H1 (cell line): ENCODE results near the gene NUDT9. TPM values are rescaled to one million over a fixed set of nuclear protein-coding genes. Genes with fewer than 3 reads are reported as not detected.

Experiments
- CTCF ChIA-PET: fragments of 300-600 bp; sonication (Branson Sonifier 250); formaldehyde crosslinking; loops from one replicate; lab custom pipeline; 2021; ENCODE audit not compliant: partially characterized antibody; lab: Charles Lee
- POLR2A ChIA-PET: fragments of 300-600 bp; sonication (Branson Sonifier 250); formaldehyde crosslinking; loops from one replicate; lab custom pipeline; 2021; ENCODE audit warnings: inconsistent platforms; ENCODE audit not compliant: partially characterized antibody; lab: Charles Lee
- DNase-seq, 2 experiments: peaks; one replicate each; pipeline versions ENCODE4 v3.0.0 to v3.0.0-alpha.2; 2010 to 2022; ENCODE audit warnings: low spot score in 2 of 2, low read depth in 1 of 2, mixed read lengths in 1 of 2
- FAIRE-seq: peaks from 2 replicates; lab custom pipeline; 2011; peaks lifted over from hg19 to GRCh38; lab: Jason Lieb, UNC
- H2AFZ ChIP-seq: 2 replicates; pipeline ENCODE4 v1.8.1; 2012; ENCODE audit warnings: low read length, inconsistent platforms
- H2AK5ac ChIP-seq: 2 replicates; pipeline ENCODE4 v1.6.1; 2013; ENCODE audit warnings: low read depth, low read length
- H2BK120ac ChIP-seq: replicated peaks from 2 replicates; pipeline ENCODE3; 2013; ENCODE audit warnings: low read depth, low read length, inconsistent platforms
- H2BK12ac ChIP-seq: 2 replicates; pipeline ENCODE4 v1.6.1; 2013; ENCODE audit warnings: low read depth, low read length
- H2BK15ac ChIP-seq: 2 replicates; pipeline ENCODE4 v1.6.1; 2013; ENCODE audit warnings: low read length
- H2BK20ac ChIP-seq: 2 replicates; pipeline ENCODE4 v1.6.1; 2013; ENCODE audit warnings: low read length
- H2BK5ac ChIP-seq: 2 replicates; pipeline ENCODE4 v1.6.1; 2013; ENCODE audit warnings: low read depth, low read length
- H3K14ac ChIP-seq: 2 replicates; pipeline ENCODE4 v1.6.1; 2013; ENCODE audit warnings: inconsistent platforms; ENCODE audit not compliant: insufficient read length
- H3K18ac ChIP-seq: 2 replicates; pipeline ENCODE4 v1.6.1; 2013; ENCODE audit warnings: low read length; ENCODE audit errors: extremely low read depth
- H3K23ac ChIP-seq: 2 replicates; pipeline ENCODE4 v1.6.1; 2013; ENCODE audit warnings: inconsistent platforms; ENCODE audit not compliant: insufficient read length
- H3K23me2 ChIP-seq: 2 replicates; pipeline ENCODE4 v1.6.1; 2013; ENCODE audit warnings: low read depth, low read length
- H3K27ac ChIP-seq: 2 replicates; pipeline ENCODE4 v1.6.1; 2011; ENCODE audit warnings: low read depth, low read length, inconsistent platforms
- H3K27me3 ChIP-seq, 4 experiments: replicated peaks in 1 of 4; 1 replicate in 1 of 4; 2 replicates in 3 of 4; pipeline versions ENCODE4 v1.6.1 to v1.8.1; 2011 to 2013; ENCODE audit warnings: low read length in 3 of 4, mild to moderate bottlenecking in 3 of 4, inconsistent platforms in 2 of 4, mixed read lengths in 2 of 4, moderate library complexity in 1 of 4; ENCODE audit not compliant: control insufficient read depth in 3 of 4, insufficient read depth in 3 of 4; ENCODE audit errors: extremely low read depth in 1 of 4
- H3K36me3 ChIP-seq, 4 experiments: 2 replicates each; pipeline versions ENCODE4 v1.6.1 to v1.8.1; 2011 to 2013; ENCODE audit warnings: mild to moderate bottlenecking in 4 of 4, low read length in 3 of 4, moderate library complexity in 2 of 4, control low read depth in 1 of 4, inconsistent platforms in 1 of 4; ENCODE audit not compliant: insufficient read depth in 4 of 4, control insufficient read depth in 2 of 4
- H3K4ac ChIP-seq: replicated peaks from 2 replicates; pipeline ENCODE3; 2013; ENCODE audit warnings: low read length, low read depth, mixed read lengths, inconsistent platforms; ENCODE audit not compliant: insufficient read length
- H3K4me1 ChIP-seq, 4 experiments: replicated peaks in 1 of 4; 1 replicate in 1 of 4; 2 replicates in 3 of 4; pipeline versions ENCODE4 v1.6.1 to v1.8.1; 2011 to 2013; ENCODE audit warnings: low read length in 3 of 4, inconsistent platforms in 2 of 4, mixed read lengths in 1 of 4; ENCODE audit not compliant: insufficient read depth in 4 of 4, control insufficient read depth in 3 of 4
- H3K4me2 ChIP-seq, 2 experiments: 2 replicates each; pipeline versions ENCODE4 v1.6.1 to v1.8.1; 2011 to 2013; ENCODE audit warnings: low read depth in 2 of 2, low read length in 2 of 2, control low read depth in 1 of 2, inconsistent platforms in 1 of 2, mild to moderate bottlenecking in 1 of 2; ENCODE audit not compliant: insufficient read depth in 1 of 2
- H3K4me3 ChIP-seq, 4 experiments: fragments of 200-600, 300-600 bp in 1 of 4; sonication (generic), shearing (Covaris generic), sonication (Bioruptor Twin) in 1 of 4; 2 replicates each; pipeline versions ENCODE4 v1.5.1 to v1.8.1; 2011 to 2016; ENCODE audit warnings: low read length in 4 of 4, low read depth in 3 of 4, control low read depth in 2 of 4, inconsistent platforms in 2 of 4, mild to moderate bottlenecking in 2 of 4, mixed read lengths in 1 of 4, moderate library complexity in 1 of 4; ENCODE audit not compliant: insufficient read depth in 2 of 4; ENCODE audit errors: extremely low read depth in 1 of 4
- H3K56ac ChIP-seq: replicated peaks from 2 replicates; pipeline ENCODE3; 2013; ENCODE audit warnings: low read depth, mild to moderate bottlenecking, mixed read lengths, low read length, inconsistent platforms; ENCODE audit not compliant: insufficient read length
- H3K79me1 ChIP-seq: 2 replicates; pipeline ENCODE4 v1.6.1; 2013; ENCODE audit warnings: low read depth, low read length, control low read depth
- H3K79me2 ChIP-seq, 2 experiments: 2 replicates each; pipeline versions ENCODE4 v1.6.1 to v1.8.1; 2012 to 2013; ENCODE audit warnings: low read length in 2 of 2, mild to moderate bottlenecking in 2 of 2, inconsistent platforms in 1 of 2; ENCODE audit not compliant: insufficient read depth in 2 of 2, control insufficient read depth in 1 of 2
- H3K9ac ChIP-seq, 4 experiments: replicated peaks in 1 of 4; 1 replicate in 1 of 4; 2 replicates in 3 of 4; pipeline versions ENCODE4 v1.6.1 to v1.8.1; 2011 to 2013; ENCODE audit warnings: low read depth in 3 of 4, low read length in 3 of 4, control low read depth in 2 of 4, mild to moderate bottlenecking in 2 of 4, moderate library complexity in 2 of 4, inconsistent platforms in 1 of 4; ENCODE audit errors: extremely low read depth in 1 of 4
- H3K9me3 ChIP-seq, 2 experiments: 2 replicates each; pipeline versions ENCODE4 v1.6.1 to v1.8.1; 2012 to 2013; ENCODE audit warnings: mild to moderate bottlenecking in 2 of 2, moderate library complexity in 2 of 2, control low read depth in 1 of 2, inconsistent platforms in 1 of 2, low read depth in 1 of 2, low read length in 1 of 2, mixed read lengths in 1 of 2; ENCODE audit not compliant: insufficient read depth in 2 of 2
- H4K20me1 ChIP-seq, 2 experiments: replicated peaks in 1 of 2; 2 replicates each; pipeline versions ENCODE3 to v1.8.1; 2011 to 2013; ENCODE audit warnings: inconsistent platforms in 2 of 2, low read length in 2 of 2, mild to moderate bottlenecking in 1 of 2; ENCODE audit not compliant: insufficient read depth in 2 of 2, control insufficient read depth in 1 of 2
- H4K5ac ChIP-seq: 2 replicates; pipeline ENCODE4 v1.6.1; 2013; ENCODE audit warnings: low read length, low read depth, mixed read lengths, inconsistent platforms; ENCODE audit not compliant: insufficient read length
- H4K8ac ChIP-seq: 2 replicates; pipeline ENCODE4 v1.8.0; 2013; ENCODE audit warnings: mild to moderate bottlenecking, moderate library complexity, low read length, inconsistent platforms; ENCODE audit not compliant: insufficient read depth; ENCODE audit errors: extremely low read depth
- H4K91ac ChIP-seq: replicated peaks from 2 replicates; pipeline ENCODE3; 2013; ENCODE audit warnings: low read length, mixed read lengths, inconsistent platforms; ENCODE audit not compliant: insufficient read length
- CEBPB ChIP-seq: IDR thresholded peaks from 2 replicates; pipeline ENCODE4 v1.6.1; 2012; ENCODE audit warnings: low read depth, low read length
- EZH2 ChIP-seq: fragments of 200-600 bp; sonication (generic); IDR thresholded peaks from 2 replicates; pipeline ENCODE4 v1.7.1; 2012; ENCODE audit warnings: low read depth, mild to moderate bottlenecking, moderate library complexity, low read length, inconsistent platforms; ENCODE audit not compliant: severe bottlenecking
- KDM4A ChIP-seq: IDR thresholded peaks from one replicate; pipeline ENCODE4 v1.7.1; 2012; ENCODE audit warnings: low read depth, mild to moderate bottlenecking, moderate library complexity, low read length, inconsistent platforms; ENCODE audit not compliant: severe bottlenecking
- MAX ChIP-seq: IDR thresholded peaks from 2 replicates; pipeline ENCODE4 v1.6.1; 2012; ENCODE audit warnings: inconsistent platforms
- NRF1 ChIP-seq: IDR thresholded peaks from 2 replicates; pipeline ENCODE4 v1.6.1; 2011; ENCODE audit warnings: mild to moderate bottlenecking, low read depth, low read length, improper control_type of control experiment
- RAD21 ChIP-seq, 2 experiments: IDR thresholded peaks in 1 of 2; conservative IDR thresholded peaks in 1 of 2; 2 replicates each; pipeline ENCODE4 v1.6.1; 2011; ENCODE audit warnings: low read depth in 2 of 2, low read length in 2 of 2, improper control_type of control experiment in 1 of 2, inconsistent platforms in 1 of 2, mild to moderate bottlenecking in 1 of 2, moderate library complexity in 1 of 2
- SUZ12 ChIP-seq: fragments of 200-600 bp; sonication (generic); IDR thresholded peaks from 2 replicates; pipeline ENCODE4 v1.6.1; 2012; ENCODE audit warnings: mild to moderate bottlenecking, inconsistent platforms, low read length, moderate library complexity, mixed read lengths
- ZNF274 ChIP-seq: IDR thresholded peaks from 2 replicates; pipeline ENCODE4 v1.7.0; 2012; ENCODE audit warnings: low read length, borderline replicate concordance; ENCODE audit errors: extremely low read depth
- WGBS, 2 experiments: shearing (Covaris generic) in 1 of 2; methylation state at CpG; one replicate each; pipeline versions ENCODE4 v1.1.6 to v1.1.7; 2013 to 2015; ENCODE audit warnings: low lambda C conversion rate in 2 of 2, mixed read lengths in 2 of 2, inconsistent platforms in 1 of 2, low coverage in 1 of 2, missing lambda C conversion rate in 1 of 2; ENCODE audit not compliant: insufficient replicate concordance in 2 of 2, insufficient coverage in 1 of 2, insufficient read length in 1 of 2; ENCODE audit errors: extremely low coverage in 1 of 2, missing lambda C conversion rate in 1 of 2; 5-methylcytosine and 5-hydroxymethylcytosine counted together
- polyA plus RNA-seq, 7 experiments: library from polyadenylated mRNA; depleted of rRNA in 3 of 7; stranded (reverse) in 5 of 7; unstranded in 2 of 7; fragments of >200 nt in 5 of 7; fragments of 200-250 nt in 2 of 7; gene quantifications; 1 replicate in 5 of 7; 2 replicates in 1 of 7; 4 replicates in 1 of 7; pipeline versions ENCODE4 v1.2.1 to v1.2.3, GENCODE V29; 2011 to 2013; ENCODE audit warnings: missing spikeins in 2 of 7, mixed read lengths in 2 of 7
- total RNA-seq: library from RNA; stranded (reverse); fragmentation: NEBNext Ultra II Directional; extraction: Animal tissue kit (Norgen Biotek cat#: 25700); gene quantifications from 2 replicates; pipeline ENCODE4 v1.2.1, GENCODE V29; 2021

The NUDT9 gene
- total and polyA plus RNA-seq, 2 of the 8 experiments (the other 6 are each of a cell fraction or from before 2014, with no cell fraction given): 13.2 to 27.6 TPM

- Histone ChIP-seq H3K23me2 (peaks cover 3% of the 10 kb centered on the region; the same call in 1 of the 2 replicates), H3K9me3 (no peaks in the 10 kb centered on the region), H4K20me1 (peaks cover 0 to 1% of the 10 kb centered on the region in 2 experiments), H2BK15ac (no peak overlapping the region)
- FAIRE-seq: no peak
- TF ChIP-seq KDM4A (no peak), CEBPB (no peak), ZNF274 (no peak), EZH2 (no peak), MAX (no peak), SUZ12 (no peak), RAD21 (IDR thresholded peaks at IDR 0.05 in 1 of 2, conservative IDR thresholded peaks at IDR 0.05 in 1 of 2; ENCODE audit: low read depth in 2 of 2, low read length in 2 of 2) (no peak), NRF1 (no peak)
- TF ChIP-seq, all 59 proteins: peak for 0
- no peak overlapping the region for H4K5ac ChIP-seq
- H2BK120ac ChIP-seq: no peak overlapping the region
- POLR2A ChIA-PET: no interaction called here
- no peak for DNase-seq
- H3K4me3 ChIP-seq: no peak overlapping the region
- H3K9ac ChIP-seq: no peak overlapping the region
- peaks cover 6% of the 10 kb centered on the region for H3K79me1 ChIP-seq
- H3K14ac ChIP-seq: no peak overlapping the region
- no peak overlapping the region for H3K18ac ChIP-seq
- H2BK20ac ChIP-seq: no peak overlapping the region
- no peak overlapping the region for H3K23ac ChIP-seq
- H3K27me3 ChIP-seq: no peaks in the 10 kb centered on the region
- no peaks in the 10 kb centered on the region for H3K36me3 ChIP-seq
- CTCF ChIA-PET: interaction anchor here (1.1 kb wide), 1 partner anchor 160 kb away, joined by 3 read pairs; no protein-coding TSS in a partner anchor
- no peak overlapping the region for H3K4me2 ChIP-seq
- peaks cover 3 to 88% of the 10 kb centered on the region in 2 experiments; a peak in 3 of 4 replicates for H3K79me2 ChIP-seq
- H4K8ac ChIP-seq: no peak overlapping the region
- no peak overlapping the region for H2BK12ac ChIP-seq
- H4K91ac ChIP-seq: no peak overlapping the region
- H3K56ac ChIP-seq: no peak overlapping the region
- no peak overlapping the region for H2AK5ac ChIP-seq
- no peak overlapping the region for H3K4ac ChIP-seq
- WGBS, 2 experiments: 94% methylated on average over 6 of the region's 6 CpGs; no CpG with 5 or more reads in 1 of the 2 experiments
- H2AFZ ChIP-seq: no peak overlapping the region
- H2BK5ac ChIP-seq: no peak overlapping the region
- H3K4me1 ChIP-seq: no peaks in the 10 kb centered on the region; a peak in 2 of 7 replicates
- H3K27ac ChIP-seq: no peak overlapping the region
Measured at GRCh38 chr4:87428979-87429378, 6.6 kb downstream of the NUDT9 start.
